WTC11 (cell line): ENCODE data around the gene LARP4B. TPM values are rescaled to one million over a fixed set of nuclear protein-coding genes. Genes with fewer than 3 reads are reported as not detected.
A peak's percentile ranks its signal among the peaks of the same experiment; 100 is the strongest.

ENCODE experiments used
- ATAC-seq: fragments of 200-7000 bp; cut with Tn5 transposase; 2 replicates; pipeline ENCODE4 v1.10.0; 2021; ENCODE audit warnings: mild to moderate bottlenecking, moderate library complexity
- CTCF ChIA-PET: fragments of 300-600 bp; sonication (Branson Sonifier 250); formaldehyde crosslinking; loops from one replicate; lab custom pipeline; 2021; ENCODE audit warnings: antibody characterized with exemption; lab: Charles Lee
- POLR2A ChIA-PET: fragments of 350-600 bp; sonication (Branson Sonifier 250); formaldehyde crosslinking; loops from one replicate; lab custom pipeline; 2021; ENCODE audit warnings: antibody characterized with exemption; lab: Charles Lee
- DNase-seq: peaks from one replicate; pipeline ENCODE4 v3.0.0; 2021; ENCODE audit warnings: low spot score
- H3K27ac Mint-ChIP-seq: 2 replicates; pipeline ENCODE4 v1.8.0; 2021; ENCODE audit warnings: mixed read lengths
- H3K27me3 Mint-ChIP-seq: 2 replicates; pipeline ENCODE4 v1.8.0; 2021; ENCODE audit warnings: low read depth, mild to moderate bottlenecking, moderate library complexity, mixed read lengths
- H3K36me3 Mint-ChIP-seq: 2 replicates; pipeline ENCODE4 v1.8.0; 2021; ENCODE audit warnings: mixed read lengths
- H3K4me1 Mint-ChIP-seq: 2 replicates; pipeline ENCODE4 v1.8.0; 2022; ENCODE audit warnings: mixed read lengths
- H3K4me3 Mint-ChIP-seq: 2 replicates; pipeline ENCODE4 v1.8.0; 2021; ENCODE audit warnings: mild to moderate bottlenecking, moderate library complexity, mixed read lengths
- H3K9me3 Mint-ChIP-seq: 2 replicates; pipeline ENCODE4 v1.8.0; 2021; ENCODE audit warnings: mixed read lengths
- ATF6 ChIP-seq: sonication (generic); formaldehyde crosslinking; IDR thresholded peaks from 2 replicates; pipeline ENCODE4 v1.8.1; 2023; ENCODE audit warnings: mild to moderate bottlenecking, missing genetic modification reagents
- ELF4 ChIP-seq: sonication (generic); formaldehyde crosslinking; IDR thresholded peaks from 2 replicates; pipeline ENCODE4 v1.8.1; 2022; ENCODE audit warnings: low read depth, mild to moderate bottlenecking, moderate library complexity, missing genetic modification reagents
- EMX1 ChIP-seq: fragments of 250-450 bp; sonication (Bioruptor Pico); IDR thresholded peaks from 2 replicates; pipeline ENCODE4 v1.8.0; 2021; ENCODE audit warnings: mild to moderate bottlenecking
- FOXP4 ChIP-seq: sonication (generic); formaldehyde crosslinking; IDR thresholded peaks from 2 replicates; pipeline ENCODE4 v1.8.0; 2022; ENCODE audit warnings: mild to moderate bottlenecking, missing genetic modification reagents
- GRHL2 ChIP-seq: fragments of 250-450 bp; sonication (Bioruptor Pico); IDR thresholded peaks from 2 replicates; pipeline ENCODE4 v1.8.0; 2022; ENCODE audit warnings: mild to moderate bottlenecking, moderate library complexity; ENCODE audit not compliant: insufficient replicate concordance, severe bottlenecking
- HMGA2 ChIP-seq: fragments of 250-450 bp; sonication (Bioruptor Pico); IDR thresholded peaks from 2 replicates; pipeline ENCODE4 v1.4.0; 2021; ENCODE audit warnings: mild to moderate bottlenecking, moderate library complexity
- IRF2 ChIP-seq: sonication (generic); formaldehyde crosslinking; IDR thresholded peaks from 2 replicates; pipeline ENCODE4 v1.8.0; 2022; ENCODE audit warnings: low read depth, missing genetic modification reagents, borderline replicate concordance
- MLX ChIP-seq: sonication (generic); formaldehyde crosslinking; IDR thresholded peaks from 2 replicates; pipeline ENCODE4 v1.8.1; 2023; ENCODE audit warnings: mild to moderate bottlenecking, missing genetic modification reagents, moderate library complexity
- PRRX2 ChIP-seq: fragments of 250-450 bp; sonication (Bioruptor Pico); IDR thresholded peaks from 2 replicates; pipeline ENCODE4 v1.8.0; 2021; ENCODE audit warnings: mild to moderate bottlenecking
- STAT6 ChIP-seq: sonication (generic); formaldehyde crosslinking; conservative IDR thresholded peaks from 2 replicates; pipeline ENCODE4 v1.8.1; 2023; ENCODE audit warnings: mild to moderate bottlenecking, low read depth, missing genetic modification reagents, moderate library complexity
- TCF7 ChIP-seq: sonication (generic); formaldehyde crosslinking; IDR thresholded peaks from 2 replicates; pipeline ENCODE4 v1.8.0; 2022; ENCODE audit warnings: mild to moderate bottlenecking, low read depth, missing genetic modification reagents, moderate library complexity
- TEAD1 ChIP-seq: sonication (generic); formaldehyde crosslinking; IDR thresholded peaks from 2 replicates; pipeline ENCODE4 v1.8.0; 2022; ENCODE audit warnings: mild to moderate bottlenecking, missing genetic modification reagents
- ZNF138 ChIP-seq: sonication (generic); formaldehyde crosslinking; conservative IDR thresholded peaks from 2 replicates; pipeline ENCODE4 v1.8.1; 2022; ENCODE audit warnings: mild to moderate bottlenecking, moderate library complexity, missing genetic modification reagents
- ZNF425 ChIP-seq: fragments of 250-450 bp; sonication (Bioruptor Pico); conservative IDR thresholded peaks from 2 replicates; pipeline ENCODE4 v1.9.0; 2021; ENCODE audit warnings: mild to moderate bottlenecking
- total RNA-seq: library from RNA; stranded (reverse); gene quantifications from 3 replicates; pipeline ENCODE4 v1.2.3, GENCODE V29; 2021
- TF ChIP-seq, protein P1 (sequence below): fragments of 250-450 bp; sonication (Bioruptor Pico); IDR thresholded peaks from 2 replicates; pipeline ENCODE4 v1.8.0; 2021; ENCODE audit warnings: mild to moderate bottlenecking
- TF ChIP-seq, protein P2 (sequence below): fragments of 250-450 bp; sonication (Bioruptor Pico); IDR thresholded peaks from 2 replicates; pipeline ENCODE4 v1.9.0; 2021; ENCODE audit warnings: moderate library complexity, mild to moderate bottlenecking, inconsistent platforms, borderline replicate concordance
- TF ChIP-seq, protein P3 (sequence below): sonication (generic); formaldehyde crosslinking; IDR thresholded peaks from 2 replicates; pipeline ENCODE4 v1.8.0; 2022; ENCODE audit warnings: mild to moderate bottlenecking, missing genetic modification reagents

Gene LARP4B
- total RNA-seq, 1 experiment from 2014 or later: 87.1 TPM

DNA sequence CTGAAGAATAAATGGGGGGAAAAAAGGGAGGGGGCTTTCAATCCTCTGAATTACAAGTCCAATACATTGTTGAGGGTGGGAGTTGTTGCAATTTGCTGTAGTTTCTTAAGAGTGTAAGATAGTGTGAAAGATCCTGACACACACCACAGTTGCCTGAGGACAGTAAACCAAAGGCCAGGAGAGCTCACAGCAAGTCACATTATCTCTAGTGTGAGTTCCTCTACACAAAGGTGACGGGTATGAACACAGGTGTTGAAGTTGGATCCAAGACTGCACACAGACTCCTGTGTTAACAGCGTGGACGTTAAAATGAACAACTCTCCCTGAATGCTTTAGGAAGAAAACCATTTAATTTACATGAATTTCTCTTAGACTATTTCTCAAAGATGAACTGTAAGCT, 12.0 kb downstream of the LARP4B start:
- Mint-ChIP-seq H3K27ac (no peak overlapping the region), H3K4me1 (peaks cover 8% of the 10 kb centered on the region), H3K4me3 (no peak overlapping the region), H3K36me3 (peaks cover 18% of the 10 kb centered on the region; the same call in 1 of the 2 replicates), H3K9me3 (0 out of 2 replicates have a peak, but pooled peaks cover 3% of the 10 kb centered on the region), H3K27me3 (no peaks in the 10 kb centered on the region)
- TF ChIP-seq PRRX2 (CRISPR knock-in tag) (no peak), IRF2 (CRISPR knock-in tag) (no peak), MLX (no peak), ELF4 (CRISPR knock-in tag) (no peak), STAT6 (no peak), ZNF425 (CRISPR knock-in tag) (no peak)
- TF ChIP-seq, protein P1, sequence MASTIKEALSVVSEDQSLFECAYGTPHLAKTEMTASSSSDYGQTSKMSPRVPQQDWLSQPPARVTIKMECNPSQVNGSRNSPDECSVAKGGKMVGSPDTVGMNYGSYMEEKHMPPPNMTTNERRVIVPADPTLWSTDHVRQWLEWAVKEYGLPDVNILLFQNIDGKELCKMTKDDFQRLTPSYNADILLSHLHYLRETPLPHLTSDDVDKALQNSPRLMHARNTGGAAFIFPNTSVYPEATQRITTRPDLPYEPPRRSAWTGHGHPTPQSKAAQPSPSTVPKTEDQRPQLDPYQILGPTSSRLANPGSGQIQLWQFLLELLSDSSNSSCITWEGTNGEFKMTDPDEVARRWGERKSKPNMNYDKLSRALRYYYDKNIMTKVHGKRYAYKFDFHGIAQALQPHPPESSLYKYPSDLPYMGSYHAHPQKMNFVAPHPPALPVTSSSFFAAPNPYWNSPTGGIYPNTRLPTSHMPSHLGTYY: no peak
- no peak for ATAC-seq
- no peak for DNase-seq
- ChIA-PET CTCF (no interaction called here), POLR2A (no interaction called here)

DNA sequence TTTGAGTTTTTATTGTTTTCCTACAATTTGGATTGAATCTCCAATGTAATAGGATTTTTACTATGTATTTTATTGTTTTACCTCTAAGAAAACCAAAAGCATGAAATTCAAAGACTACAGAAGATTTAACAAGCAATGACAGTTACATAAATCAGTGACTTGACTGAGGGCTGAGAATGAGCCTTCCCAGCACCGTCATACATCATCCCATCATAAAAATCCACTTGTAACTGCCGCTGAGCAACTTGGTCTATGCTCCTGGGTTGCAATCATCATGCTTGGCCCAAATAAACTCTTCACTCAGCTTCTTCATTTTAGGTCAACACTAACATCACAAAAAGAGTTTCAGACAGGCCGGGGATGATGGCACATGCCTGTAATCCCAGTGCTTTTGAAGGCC, 13.5 kb downstream of the LARP4B start:
- POLR2A ChIA-PET: no interaction called here
- CTCF ChIA-PET: no interaction called here
- TF ChIP-seq TEAD1 (CRISPR knock-in tag): no peak
- TF ChIP-seq, protein P2, sequence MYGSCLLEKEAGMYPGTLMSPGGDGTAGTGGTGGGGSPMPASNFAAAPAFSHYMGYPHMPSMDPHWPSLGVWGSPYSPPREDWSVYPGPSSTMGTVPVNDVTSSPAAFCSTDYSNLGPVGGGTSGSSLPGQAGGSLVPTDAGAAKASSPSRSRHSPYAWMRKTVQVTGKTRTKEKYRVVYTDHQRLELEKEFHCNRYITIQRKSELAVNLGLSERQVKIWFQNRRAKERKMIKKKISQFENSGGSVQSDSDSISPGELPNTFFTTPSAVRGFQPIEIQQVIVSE (CRISPR knock-in tag): no peak
- TF ChIP-seq GRHL2 (CRISPR knock-in tag): no peak
- TF ChIP-seq FOXP4: no peak
- TF ChIP-seq, protein P3, sequence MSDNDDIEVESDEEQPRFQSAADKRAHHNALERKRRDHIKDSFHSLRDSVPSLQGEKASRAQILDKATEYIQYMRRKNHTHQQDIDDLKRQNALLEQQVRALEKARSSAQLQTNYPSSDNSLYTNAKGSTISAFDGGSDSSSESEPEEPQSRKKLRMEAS: no peak
- TF ChIP-seq HMGA2 (CRISPR knock-in tag): no peak
- no peak for TF ChIP-seq EMX1 (CRISPR knock-in tag)
- no peak for TF ChIP-seq ZNF138
- TF ChIP-seq TCF7: no peak
- TF ChIP-seq ZNF425 (CRISPR knock-in tag): no peak
- TF ChIP-seq ATF6 (CRISPR knock-in tag): no peak

More for the DNA sequence above, 13.5 kb downstream of the LARP4B start:
- H3K4me3 Mint-ChIP-seq: no peak overlapping the region
- H3K9me3 Mint-ChIP-seq: 0 out of 2 replicates have a peak, but pooled peaks cover 3% of the 10 kb centered on the region
- peak overlapping the region; percentile 45 for H3K27ac Mint-ChIP-seq
- peaks cover 3% of the 10 kb centered on the region; the same call in 1 of the 2 replicates for H3K4me1 Mint-ChIP-seq
- 0 out of 2 replicates have a peak, but pooled peaks cover 14% of the 10 kb centered on the region for H3K36me3 Mint-ChIP-seq
- ATAC-seq (no peak), DNase-seq (no peak)
- H3K27me3 Mint-ChIP-seq: no peaks in the 10 kb centered on the region
